GM12878 (cell line): ENCODE measurements around the gene FAT4. TPM values are rescaled to one million over a fixed set of nuclear protein-coding genes. Genes with fewer than 3 reads are reported as not detected.

ENCODE experiments used
- ATAC-seq: fragments of 200-7000 bp; cut with Tn5 transposase; 3 replicates; pipeline ENCODE4 v1.9.1; 2020; ENCODE audit warnings: mild to moderate bottlenecking, moderate library complexity
- BruUV-seq: library from RNA; stranded (reverse); fragments of 400-500 nt; replicated peaks from 2 replicates; lab custom pipeline; 2021; lab: Mats Ljungman, UMichigan
- CTCF ChIA-PET: fragments of 300-600 bp; sonication (Branson Sonifier 250); formaldehyde crosslinking; extraction: SDS; loops from one replicate; lab custom pipeline; 2021; ENCODE audit warnings: inconsistent platforms; lab: Yijun Ruan, JAX
- POLR2A ChIA-PET: fragments of 350-600 bp; formaldehyde crosslinking; extraction: SDS; loops from one replicate; lab custom pipeline; 2021; ENCODE audit warnings: inconsistent platforms; lab: Charles Lee
- RAD21 ChIA-PET: fragments of 300-600 bp; sonication (Branson Sonifier 250); formaldehyde crosslinking; loops from one replicate; lab custom pipeline; 2023; ENCODE audit warnings: antibody characterized with exemption; ENCODE audit not compliant: unreplicated experiment; lab: Charles Lee
- SMC1A ChIA-PET: fragments of 300-600 bp; sonication (Branson Sonifier 250); formaldehyde crosslinking; loops from one replicate; lab custom pipeline; 2023; ENCODE audit not compliant: unreplicated experiment, uncharacterized antibody; lab: Charles Lee
- DNase-seq: peaks from one replicate; pipeline ENCODE4 v3.0.0-alpha.2; 2011; ENCODE audit warnings: low read depth, low spot score
- FAIRE-seq: peaks from 3 replicates; lab custom pipeline; 2011; peaks lifted over from hg19 to GRCh38; lab: Jason Lieb, UNC
- H2AFZ ChIP-seq: 2 replicates; pipeline ENCODE4 v1.6.0; 2011; ENCODE audit warnings: low read depth, low read length, control low read depth; ENCODE audit not compliant: control insufficient read depth
- H3K27ac ChIP-seq: 2 replicates; pipeline ENCODE4 v1.5.1; 2011; ENCODE audit warnings: control low read depth; ENCODE audit not compliant: control insufficient read depth, insufficient read depth
- H3K27me3 ChIP-seq, 2 experiments: replicated peaks in 1 of 2; 2 replicates each; pipeline versions ENCODE4 v1.6.0 to v1.6.1; 2011; ENCODE audit warnings: low read length in 1 of 2; ENCODE audit not compliant: control insufficient read depth in 2 of 2, insufficient read depth in 2 of 2
- H3K36me3 ChIP-seq, 2 experiments: 2 replicates each; pipeline ENCODE4 v1.5.1; 2011; ENCODE audit warnings: low read length in 1 of 2; ENCODE audit not compliant: control insufficient read depth in 2 of 2, insufficient read depth in 2 of 2
- H3K4me1 ChIP-seq: 2 replicates; pipeline ENCODE4 v1.6.1; 2011; ENCODE audit warnings: mild to moderate bottlenecking, low read length, moderate library complexity, mixed read lengths; ENCODE audit not compliant: control insufficient read depth, insufficient read depth
- H3K4me2 ChIP-seq: 2 replicates; pipeline ENCODE4 v1.6.0; 2011; ENCODE audit warnings: control low read depth; ENCODE audit not compliant: control insufficient read depth, insufficient read depth
- H3K4me3 ChIP-seq: fragments of 200-600 bp; sonication (generic); 2 replicates; pipeline ENCODE4 v1.5.1; 2016
- H3K79me2 ChIP-seq: 2 replicates; pipeline ENCODE4 v1.6.0; 2011; ENCODE audit warnings: low read length; ENCODE audit not compliant: control insufficient read depth, insufficient read depth
- H3K9ac ChIP-seq: 2 replicates; pipeline ENCODE4 v1.8.0; 2011; ENCODE audit warnings: low read length, control low read depth, mixed read lengths; ENCODE audit not compliant: control insufficient read depth, insufficient read depth
- H3K9me3 ChIP-seq: replicated peaks from 3 replicates; pipeline ENCODE4 v1.5.1; 2011; ENCODE audit warnings: mild to moderate bottlenecking, low read length; ENCODE audit not compliant: control insufficient read depth, insufficient read depth
- H4K20me1 ChIP-seq: 2 replicates; pipeline ENCODE4 v1.6.0; 2011; ENCODE audit not compliant: control insufficient read depth, insufficient read depth
- BACH1 ChIP-seq: fragments of 450-650 bp; IDR thresholded peaks from 2 replicates; pipeline ENCODE4 v1.6.1; 2017; ENCODE audit warnings: mild to moderate bottlenecking, borderline replicate concordance
- EP300 ChIP-seq, 2 experiments: fragments of 150-350 bp in 1 of 2; IDR thresholded peaks; 2 replicates each; pipeline ENCODE4 v1.6.1; 2011 to 2012; ENCODE audit warnings: low read depth in 2 of 2, low read length in 2 of 2, borderline replicate concordance in 1 of 2, improper control_type of control experiment in 1 of 2, inconsistent platforms in 1 of 2; ENCODE audit not compliant: control insufficient read depth in 1 of 2
- JUND ChIP-seq: IDR thresholded peaks from 2 replicates; pipeline ENCODE4 v1.6.1; 2012; ENCODE audit warnings: low read depth, mild to moderate bottlenecking, low read length, improper control_type of control experiment, moderate library complexity
- PAX5 ChIP-seq: IDR thresholded peaks from 2 replicates; pipeline ENCODE4 v1.6.1; 2011; ENCODE audit warnings: low read depth, low read length, borderline replicate concordance
- PML ChIP-seq: IDR thresholded peaks from 2 replicates; pipeline ENCODE4 v1.6.1; 2012; ENCODE audit warnings: low read length, inconsistent platforms
- POLR2A ChIP-seq: IDR thresholded peaks from 2 replicates; pipeline ENCODE4 v1.6.1; 2011; ENCODE audit warnings: low read depth, mild to moderate bottlenecking, low read length
- POLR2AphosphoS2 ChIP-seq: IDR thresholded peaks from 2 replicates; pipeline ENCODE4 v1.6.1; 2011; ENCODE audit warnings: low read depth, mild to moderate bottlenecking, low read length, improper control_type of control experiment, moderate library complexity
- POU2F2 ChIP-seq: IDR thresholded peaks from 3 replicates; pipeline ENCODE4 v1.6.1; 2011; ENCODE audit warnings: low read depth, mild to moderate bottlenecking, low read length, borderline replicate concordance
- PRDM15 ChIP-seq: fragments of 450-650 bp; formaldehyde crosslinking; IDR thresholded peaks from 2 replicates; pipeline ENCODE4 v1.4.0; 2020; ENCODE audit warnings: mild to moderate bottlenecking, moderate library complexity
- RBBP5 ChIP-seq: fragments of 200-600 bp; sonication (generic); conservative IDR thresholded peaks from 2 replicates; pipeline ENCODE4 v1.6.1; 2016
- RELA ChIP-seq: fragments of 450-650 bp; IDR thresholded peaks from 2 replicates; pipeline ENCODE4 v1.8.0; 2014; ENCODE audit warnings: borderline replicate concordance; ENCODE audit not compliant: partially characterized antibody
- SPI1 ChIP-seq: IDR thresholded peaks from 2 replicates; pipeline ENCODE4 v1.6.1; 2011; ENCODE audit warnings: low read depth, mild to moderate bottlenecking, low read length, moderate library complexity, borderline replicate concordance; ENCODE audit not compliant: insufficient read depth
- SUZ12 ChIP-seq: fragments of 200-600 bp; sonication (generic); IDR thresholded peaks from one replicate; pipeline ENCODE4 v1.6.1; 2018; ENCODE audit warnings: antibody characterized with exemption, mild to moderate bottlenecking; ENCODE audit not compliant: unreplicated experiment
- YBX1 ChIP-seq: fragments of 450-650 bp; IDR thresholded peaks from 2 replicates; pipeline ENCODE4 v1.6.1; 2016; ENCODE audit warnings: antibody characterized with exemption
- ZBED1 ChIP-seq: IDR thresholded peaks from 2 replicates; pipeline ENCODE4 v1.6.1; 2016; ENCODE audit warnings: borderline replicate concordance
- ZNF217 ChIP-seq: fragments of 450-650 bp; IDR thresholded peaks from 2 replicates; pipeline ENCODE4 v1.6.1; 2017; ENCODE audit warnings: antibody characterized with exemption, mild to moderate bottlenecking
- WGBS: methylation state at CpG from one replicate; pipeline ENCODE4 v1.1.6; 2016; ENCODE audit warnings: low lambda C conversion rate; ENCODE audit not compliant: insufficient replicate concordance, insufficient coverage; ENCODE audit errors: missing lambda C conversion rate; 5-methylcytosine and 5-hydroxymethylcytosine counted together
- in situ Hi-C: fragments of 300-500 bp; cut with MboI; formaldehyde crosslinking; loops from 9 replicates; pipeline ENCODE4 v1.14.3; 2018; ENCODE audit warnings: mixed read lengths
- intact Hi-C: fragments of 100-400 bp; cut with micrococcal nuclease; formaldehyde crosslinking; loops from one replicate; pipeline ENCODE4 v1.14.2; 2022; ENCODE audit not compliant: unreplicated experiment
- polyA plus RNA-seq, 11 experiments: library from polyadenylated mRNA; depleted of rRNA in 4 of 11; unstranded in 6 of 11; stranded (reverse) in 5 of 11; fragments of >200 nt; fragmentation: Nextera tagmentation in 4 of 11; fragmentation: Illumina TruSeq in 1 of 11; extraction: Ambion mirVana in 4 of 11; extraction: Trizol in 1 of 11; gene quantifications; 1 replicate in 1 of 11; 2 replicates in 10 of 11; pipeline versions ENCODE4 v1.2.1 to v1.2.3, GENCODE V29; 2011 to 2016; ENCODE audit warnings: inconsistent platforms in 2 of 11, missing spikeins in 2 of 11, low read depth in 1 of 11
- total RNA-seq, 4 experiments: library from RNA; depleted of rRNA in 3 of 4; stranded (reverse); fragments of >200 nt in 3 of 4; fragmentation: Illumina TruSeq in 1 of 4; extraction: Trizol in 1 of 4; gene quantifications; 2 replicates each; pipeline versions ENCODE4 v1.2.1 to v1.2.3, GENCODE V29; 2013 to 2021

FAT4 gene
- total and polyA plus RNA-seq, 10 of the 15 experiments (the other 5 are each of a cell fraction or from before 2014, with no cell fraction given) = 0.03 TPM; not detected in 9

- TF ChIP-seq PRDM15 (no peak), POLR2AphosphoS2 (no peak), POU2F2 (no peak), SUZ12 (no peak), PAX5 (no peak), RBBP5 (no peak), POLR2A (no peak)
- TF ChIP-seq, all 136 proteins: peak for 0
Measured at GRCh38 chr4:125266901-125267604, 47.7 kb upstream of the FAT4 start (continued).

- CTCF ChIA-PET = no interaction called here
Measured at GRCh38 chr4:125267630-125268029, 47.1 kb upstream of the FAT4 start.

More at GRCh38 chr4:125267630-125268029, 47.1 kb upstream of the FAT4 start:
- ATAC-seq = no peak
- no peak overlapping the region for H3K4me3 ChIP-seq
- no peaks in the 10 kb centered on the region for H3K79me2 ChIP-seq
- WGBS = 1% methylated on average over 3 of the region's 3 CpGs
- H3K27ac ChIP-seq = no peak overlapping the region
- in situ Hi-C loops = no loop called here
- no peak overlapping the region for H3K4me2 ChIP-seq
- ChIA-PET SMC1A (no interaction called here), RAD21 (no interaction called here), POLR2A (interaction anchor here (0.6 kb wide), 1 partner anchor 880 kb away, joined by 3 read pairs; no protein-coding TSS in a partner anchor)
- no peak for DNase-seq
- no peak overlapping the region for H3K9ac ChIP-seq
- no peaks in the 10 kb centered on the region for H4K20me1 ChIP-seq
- no TSS peak for BruUV-seq
- H3K4me1 ChIP-seq = no peaks in the 10 kb centered on the region
- TF ChIP-seq RELA = no peak
- no peak for TF ChIP-seq BACH1
- no peak for TF ChIP-seq RBBP5
- no peak for TF ChIP-seq PML
- no peak for TF ChIP-seq SPI1
- no peak for TF ChIP-seq JUND
- TF ChIP-seq EP300 (IDR thresholded peaks at IDR 0.05; ENCODE audit: borderline replicate concordance in 1 of 2, control insufficient read depth in 1 of 2, low read depth in 2 of 2, low read length in 2 of 2) = no peak
- no peak for TF ChIP-seq YBX1
- TF ChIP-seq ZNF217 = no peak
- TF ChIP-seq ZBED1 = no peak
- FAIRE-seq = no peak
- H3K36me3 ChIP-seq = no peaks in the 10 kb centered on the region
- no peaks in the 10 kb centered on the region for H3K27me3 ChIP-seq
- H3K9me3 ChIP-seq = no peaks in the 10 kb centered on the region
- H2AFZ ChIP-seq = no peak overlapping the region
- intact Hi-C loops = no loop called here
